NK-92 treated with Interleukin-12 subunit alpha and Interleukin-12 subunit beta, amount 100 ng/mL, for 24 hours (cell line): ENCODE measurements around the gene MED27.
"Not testable (repeated sequence)": the region's sequence is repeated elsewhere in the genome, so short reads cannot be mapped to it uniquely, and the experiment has no call there.

ENCODE experiments used
- DNase-seq: peaks from one replicate; lab custom pipeline; 2025; lab: John Stamatoyannopoulos, UW

The MED27 gene

DNA sequence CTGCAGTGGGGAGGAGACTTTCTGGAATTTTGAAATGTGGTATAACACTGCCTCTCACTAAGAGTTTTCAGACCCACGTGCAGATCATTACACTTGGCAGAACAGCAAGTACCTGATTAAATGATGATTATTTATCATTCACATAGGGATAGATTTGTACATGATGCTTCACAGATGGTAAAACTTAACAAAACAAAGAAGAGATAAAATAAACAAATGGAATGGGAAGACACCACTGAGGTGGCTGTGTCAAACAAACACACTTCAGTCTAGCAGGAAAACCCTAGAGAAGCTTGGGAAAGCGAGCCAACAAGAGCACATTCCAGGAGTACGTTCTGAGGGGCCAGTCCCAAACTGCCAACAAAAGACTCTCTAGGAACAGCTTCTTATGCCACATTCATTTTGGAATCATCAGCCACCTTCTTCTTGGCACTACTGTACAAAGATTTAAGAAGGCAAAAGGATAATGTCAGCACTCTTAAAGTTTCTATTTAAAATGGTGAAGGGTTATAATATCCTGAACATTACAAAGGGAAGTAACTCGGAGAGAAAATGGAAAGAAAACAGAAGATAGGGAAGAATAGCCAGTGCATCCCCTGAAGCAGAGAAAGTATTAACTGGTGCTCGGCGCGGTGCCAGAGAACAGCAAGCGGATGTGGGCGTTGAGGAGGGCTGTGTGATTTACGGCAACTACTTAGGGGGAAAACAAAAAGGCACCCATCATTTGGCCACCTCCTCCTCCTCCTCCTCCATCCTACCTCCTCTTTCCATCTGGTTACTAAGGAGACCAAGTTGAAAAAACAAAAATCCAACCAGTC is 1.6 kb downstream of the MED27 start:
- no peak for DNase-seq

DNA sequence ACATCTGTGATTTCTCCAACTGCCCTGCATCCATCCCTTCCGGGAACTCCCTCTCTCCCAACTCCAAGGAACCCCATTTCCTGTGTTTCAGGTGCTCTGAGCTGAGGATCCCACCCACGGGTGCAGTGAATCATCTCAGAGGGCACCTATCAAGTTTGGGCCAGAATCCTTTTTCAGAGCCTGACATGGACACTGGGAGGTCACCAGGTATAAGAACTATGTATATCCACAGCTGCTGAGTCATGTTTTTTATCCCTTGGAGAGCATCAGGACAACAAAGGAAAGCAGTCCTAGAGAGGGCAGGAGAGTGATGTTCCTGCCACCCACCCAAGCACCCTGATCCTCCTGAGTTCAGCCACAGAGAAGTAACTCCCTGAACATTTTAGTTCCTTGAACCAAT is 3.8 kb downstream of the MED27 start:
- DNase-seq = no peak

DNA sequence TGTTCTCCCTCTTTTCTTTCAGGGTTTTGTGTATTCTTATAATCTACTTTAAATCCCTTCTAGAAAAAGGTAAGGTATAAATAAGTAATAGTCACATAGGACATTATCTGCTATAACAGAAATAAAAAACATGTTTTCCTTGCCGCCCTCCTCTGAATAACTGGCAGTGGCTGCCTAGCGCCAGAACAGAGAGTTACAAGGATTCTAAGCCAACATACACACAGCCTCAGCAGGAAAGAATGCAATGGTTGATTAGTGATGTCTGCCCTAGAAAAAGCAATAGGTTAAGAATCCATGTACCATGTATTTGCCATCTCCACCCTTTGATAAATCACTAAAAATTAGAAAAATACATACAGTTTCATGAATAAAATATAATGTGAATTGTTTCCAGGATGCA is 4.9 kb downstream of the MED27 start:
- no peak for DNase-seq

DNA sequence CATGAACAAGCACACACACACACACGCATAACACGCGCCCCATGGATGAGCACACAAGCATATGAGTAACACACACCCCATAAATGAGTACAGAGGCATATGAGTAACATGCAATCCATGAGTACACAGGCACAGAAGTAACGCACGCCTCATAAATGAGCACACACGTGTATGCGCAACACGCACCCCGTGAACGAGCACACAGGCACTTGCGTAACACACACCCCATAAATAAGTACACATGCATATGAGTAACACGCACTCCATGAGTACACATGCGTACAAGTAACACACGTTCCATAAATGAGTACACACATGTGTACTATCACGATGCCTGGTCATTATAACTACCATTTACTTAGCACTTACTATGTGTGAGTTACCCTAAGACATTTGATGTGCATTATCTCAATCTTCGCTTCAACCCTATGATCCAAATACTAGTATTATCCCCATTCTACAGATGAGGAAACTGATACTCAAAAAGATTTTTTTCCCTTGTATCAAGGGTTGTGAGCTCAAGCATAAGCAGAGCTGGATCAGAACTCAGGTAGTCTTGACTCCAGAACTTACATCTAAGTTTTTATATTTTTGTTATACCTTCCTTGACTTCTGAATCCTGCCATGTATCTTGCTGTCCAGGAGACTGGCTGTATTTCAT is 7.7 kb downstream of the MED27 start:
- no peak for DNase-seq

DNA sequence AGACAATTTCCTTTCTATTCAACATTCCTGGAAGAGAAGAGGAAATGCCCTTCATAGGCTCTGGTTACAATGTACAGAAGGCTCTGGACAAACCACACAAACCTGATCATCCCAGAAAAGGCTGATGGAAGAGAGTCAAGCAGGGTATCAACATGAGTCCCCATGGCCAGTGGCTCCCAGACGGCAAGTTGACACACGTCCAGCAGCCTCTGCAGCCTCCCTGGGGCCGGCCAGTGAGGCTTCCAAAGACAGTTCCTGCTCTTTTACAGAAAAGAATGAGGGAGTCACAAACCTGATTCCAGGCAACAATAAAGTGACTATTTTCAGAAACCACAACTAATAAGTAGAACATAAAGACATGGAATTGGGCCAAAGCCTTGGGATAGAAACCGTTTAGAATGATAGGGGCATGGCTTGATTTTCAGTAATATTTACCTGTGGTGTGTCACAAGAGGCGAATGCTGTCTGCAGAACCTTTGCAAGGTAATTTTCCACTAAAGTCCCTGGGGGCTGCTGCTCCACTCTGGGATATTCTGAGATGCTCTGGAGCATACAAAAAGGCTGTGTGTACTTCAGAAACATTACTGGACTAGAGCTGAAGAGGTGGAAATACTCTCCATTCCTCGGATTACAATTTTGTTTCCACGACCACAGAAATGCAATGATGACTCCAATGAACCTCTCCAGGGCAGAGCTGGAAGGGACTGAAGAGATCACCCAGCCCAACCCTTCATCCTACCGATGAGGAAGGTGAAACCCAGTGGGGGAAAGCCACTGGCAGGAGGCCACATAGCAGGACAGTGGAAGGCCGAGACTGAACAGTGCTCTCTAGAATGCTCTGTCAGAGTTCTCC is 10.4 kb downstream of the MED27 start:
- no peak for DNase-seq

DNA sequence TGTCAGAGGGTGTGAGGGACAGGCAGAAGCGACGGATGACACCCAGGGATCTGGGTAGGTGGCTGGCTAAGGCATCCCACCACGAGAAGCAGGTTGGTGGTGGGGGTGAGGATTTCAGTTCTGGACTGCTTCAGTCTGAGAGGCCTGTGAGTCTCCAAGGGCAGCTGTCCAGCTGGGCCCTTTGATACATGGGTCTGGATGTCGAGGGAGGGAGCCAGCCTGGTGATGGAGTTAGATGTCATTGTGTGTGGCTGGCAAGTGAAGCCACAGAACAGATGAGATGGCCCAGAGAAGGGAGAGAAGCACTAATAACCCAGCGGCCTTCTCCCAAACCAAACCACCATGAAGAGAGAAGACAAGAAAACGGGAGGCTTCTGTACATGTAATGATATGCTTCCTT is 11.1 kb downstream of the MED27 start:
- DNase-seq = no peak

DNA sequence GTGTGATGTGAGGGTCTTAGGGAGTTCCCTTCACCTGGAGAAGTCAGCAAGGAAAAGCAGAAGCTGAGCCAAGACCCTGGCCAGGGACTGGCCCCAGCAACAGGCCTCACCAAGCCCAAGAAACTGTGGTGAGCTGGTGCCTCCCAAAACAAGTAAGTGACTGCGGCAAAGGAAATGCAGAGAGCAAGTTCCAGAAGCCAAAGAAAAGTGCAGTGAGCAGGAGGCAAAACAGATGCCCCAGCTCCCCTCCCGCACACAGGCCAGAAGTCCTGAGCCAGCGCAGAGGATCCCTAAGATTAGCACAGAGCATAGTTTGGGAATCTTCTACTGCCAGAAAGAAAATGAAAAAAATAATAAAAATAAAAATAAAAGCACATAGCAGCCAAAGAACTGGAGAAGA is 13.2 kb downstream of the MED27 start:
- DNase-seq = no peak

DNA sequence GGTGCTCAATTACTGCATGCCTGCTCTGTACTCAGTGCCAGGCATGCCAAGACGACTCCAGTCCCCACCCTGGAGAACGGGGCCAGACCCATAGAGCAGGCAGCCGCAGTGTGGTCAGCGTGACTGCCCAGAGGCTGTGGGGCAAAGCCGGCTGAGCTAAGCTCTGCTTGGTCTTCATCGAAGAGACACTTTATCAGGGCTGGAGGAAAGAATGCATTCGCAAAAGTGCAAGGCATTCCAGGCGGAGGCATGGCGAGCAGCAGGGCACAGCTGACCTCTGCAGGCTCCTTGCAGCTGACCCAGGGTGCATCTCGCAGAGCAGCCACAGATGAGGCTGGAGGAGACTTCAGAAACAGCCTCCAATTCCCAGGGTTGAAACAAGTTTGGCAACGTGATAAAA is 13.6 kb downstream of the MED27 start:
- no peak for DNase-seq

DNA sequence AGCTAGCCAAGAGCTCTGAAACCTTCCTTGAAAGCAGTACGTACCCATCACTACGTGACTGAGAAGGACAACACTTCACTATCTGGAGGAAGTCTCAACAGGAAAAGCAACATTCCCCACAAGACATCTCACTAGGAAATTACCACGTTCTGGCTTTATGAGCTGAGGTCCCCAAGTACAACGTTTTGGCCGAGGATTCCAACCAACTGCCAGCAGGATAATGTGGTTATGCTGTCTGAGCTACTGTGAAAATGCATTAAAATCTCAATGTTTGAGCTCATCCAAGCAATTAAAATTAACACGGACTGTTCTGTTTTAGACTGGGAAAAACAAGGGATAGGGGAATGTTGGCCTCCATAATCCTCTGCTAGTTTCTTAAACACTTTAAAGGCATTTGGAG is 16.4 kb downstream of the MED27 start:
- DNase-seq = no peak

DNA sequence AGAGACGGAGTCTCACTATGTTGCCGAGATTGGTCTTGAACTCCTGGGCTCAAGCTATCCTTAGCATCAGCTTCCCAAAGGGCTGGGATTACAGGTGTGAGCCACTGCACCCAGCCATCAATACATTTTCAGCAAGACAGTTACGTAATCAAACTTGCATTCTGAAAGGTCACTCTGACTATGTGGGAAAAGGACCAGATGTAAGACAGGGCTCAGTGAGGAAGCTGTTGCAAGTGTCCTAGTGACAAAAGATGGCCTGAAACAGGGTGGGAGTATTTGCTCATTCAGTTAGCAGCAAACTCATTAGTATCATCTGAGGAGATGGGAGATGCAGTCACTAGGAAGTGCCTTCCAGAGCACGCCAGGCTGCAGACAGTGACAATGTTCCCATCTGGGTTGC is 16.9 kb downstream of the MED27 start:
- no peak for DNase-seq

DNA sequence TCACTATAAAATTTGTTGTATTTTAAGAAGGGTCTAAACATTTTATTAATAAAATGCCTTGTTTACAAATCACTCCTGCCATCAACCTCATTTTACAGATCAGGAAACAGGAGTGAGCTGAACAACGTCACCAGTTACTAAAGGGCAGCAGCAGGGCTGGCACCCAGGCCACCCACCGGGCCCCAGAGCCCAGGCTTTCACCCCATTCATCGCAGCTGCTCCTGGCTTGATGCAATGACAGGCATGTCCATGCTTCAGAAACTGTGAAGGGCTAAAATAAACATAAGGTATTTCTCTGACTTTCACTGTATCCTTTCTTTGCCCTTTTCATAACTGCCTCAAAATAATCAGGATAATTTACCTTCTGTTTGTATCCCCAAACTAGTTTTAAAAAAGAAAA is 18.1 kb downstream of the MED27 start:
- no peak for DNase-seq

DNA sequence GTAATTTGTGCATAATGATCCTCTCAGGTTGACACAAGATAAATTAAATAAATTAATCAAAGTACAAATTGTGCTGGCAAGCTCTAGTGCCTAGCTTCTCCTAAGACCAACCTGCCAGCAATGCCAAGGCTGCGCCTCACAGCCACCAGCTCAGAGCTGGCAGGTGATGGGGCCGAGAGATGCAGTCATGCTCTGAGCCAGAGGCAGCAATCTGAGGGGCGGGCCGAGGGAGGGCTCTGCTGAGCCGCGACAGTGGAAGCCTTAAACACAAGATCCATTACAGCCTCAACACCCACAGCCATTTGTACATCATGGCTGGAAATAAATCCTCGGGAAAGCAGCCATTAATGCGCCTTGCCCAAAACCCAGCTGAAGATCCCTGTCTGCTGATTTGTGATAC is 20.3 kb downstream of the MED27 start:
- no peak for DNase-seq

DNA sequence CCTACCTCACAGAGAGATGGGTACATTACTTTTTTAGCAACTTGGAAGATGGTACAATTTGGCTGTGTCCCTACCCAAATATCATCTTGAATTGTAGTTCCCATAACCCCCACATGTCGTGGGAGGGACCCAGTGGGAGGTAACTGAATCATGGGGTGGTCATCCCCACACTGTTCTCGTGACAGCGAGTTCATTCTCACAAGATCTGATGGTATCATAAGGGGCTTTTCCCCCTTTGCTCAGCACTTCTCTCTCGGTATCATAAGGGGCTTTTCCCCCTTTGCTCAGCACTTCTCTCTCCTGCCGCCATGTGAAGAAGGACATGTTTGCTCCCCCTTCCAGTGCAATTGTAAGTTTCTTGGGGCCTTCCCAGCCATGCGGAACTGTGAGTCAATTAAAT is 21.4 kb downstream of the MED27 start:
- not testable (repeated sequence) for DNase-seq

DNA sequence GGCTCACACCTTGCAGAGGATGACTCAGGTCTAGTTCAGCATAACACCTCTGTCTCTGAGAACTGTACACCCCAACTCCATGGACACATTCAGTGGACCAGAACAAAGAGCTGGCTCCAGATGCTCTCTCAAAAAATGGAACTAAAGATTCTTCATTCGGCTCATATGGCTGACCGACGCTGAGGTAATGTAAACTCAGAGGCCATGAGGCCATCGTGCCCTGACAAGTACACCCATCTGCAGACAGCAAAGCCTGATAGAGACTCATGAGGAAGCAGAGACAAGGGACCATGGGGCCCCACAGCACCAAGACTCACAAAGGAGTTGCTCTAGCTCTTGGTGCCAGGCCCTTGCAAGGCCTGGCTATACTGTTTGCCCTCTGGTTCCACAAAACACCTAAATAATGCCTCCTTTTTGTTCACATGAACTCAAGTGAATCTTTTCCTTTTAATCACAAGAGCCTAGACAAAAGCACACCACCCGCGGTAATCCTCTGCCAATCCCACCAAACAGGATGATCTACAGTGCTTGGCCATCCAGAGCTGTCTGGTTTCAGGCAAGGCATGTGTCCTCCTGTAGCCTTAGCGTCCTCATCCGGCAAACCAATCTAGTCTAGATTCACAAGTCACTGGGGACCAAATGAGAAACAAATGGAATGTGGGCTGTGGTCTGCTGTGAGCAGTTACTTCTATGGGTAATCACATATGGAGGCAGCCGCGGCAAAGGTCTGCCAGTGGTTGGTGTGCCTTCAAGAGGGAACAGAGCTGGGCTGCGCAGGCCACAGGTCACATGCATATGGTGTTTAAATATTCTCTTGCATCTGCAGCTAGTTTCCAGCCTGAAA is 22.7 kb downstream of the MED27 start:
- DNase-seq = no peak

DNA sequence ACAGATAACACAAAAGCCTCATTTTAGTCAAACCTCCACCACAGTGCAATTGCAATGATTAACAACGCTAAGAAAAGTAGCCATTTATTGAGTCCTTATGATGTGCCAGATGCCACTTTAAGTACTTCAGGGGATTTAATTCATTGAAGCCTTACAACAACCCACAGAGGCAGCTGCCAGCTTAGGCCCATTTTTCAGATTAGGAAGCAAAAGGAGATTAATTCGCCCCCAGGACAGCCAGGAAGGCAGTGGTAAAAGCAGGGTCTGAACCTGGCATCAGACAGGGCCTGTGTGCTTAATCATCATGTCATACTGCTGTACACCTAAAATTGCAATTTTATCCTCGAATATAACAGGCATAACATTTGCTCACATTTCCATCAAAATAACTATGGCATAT is 23.9 kb downstream of the MED27 start:
- no peak for DNase-seq

DNA sequence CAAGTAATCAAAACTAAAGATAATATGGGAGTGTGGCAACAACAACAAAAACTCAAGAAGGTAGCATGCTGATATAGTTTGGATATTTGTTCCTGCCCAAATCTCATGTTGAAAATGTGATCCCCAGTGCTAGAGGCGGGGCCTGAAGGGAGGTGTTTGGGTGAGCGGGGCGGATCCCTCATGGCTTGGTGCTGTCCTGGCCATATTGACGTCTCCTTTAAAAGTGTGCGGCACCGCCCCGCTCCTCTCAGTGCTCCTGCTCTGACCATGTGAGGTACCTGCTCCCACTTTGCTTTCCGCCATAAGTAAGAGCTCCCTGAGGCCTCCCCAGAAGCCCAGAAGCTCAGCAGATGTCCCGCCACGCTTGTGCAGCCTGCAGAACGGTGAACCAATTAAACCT is 25.6 kb downstream of the MED27 start:
- DNase-seq = no peak

DNA sequence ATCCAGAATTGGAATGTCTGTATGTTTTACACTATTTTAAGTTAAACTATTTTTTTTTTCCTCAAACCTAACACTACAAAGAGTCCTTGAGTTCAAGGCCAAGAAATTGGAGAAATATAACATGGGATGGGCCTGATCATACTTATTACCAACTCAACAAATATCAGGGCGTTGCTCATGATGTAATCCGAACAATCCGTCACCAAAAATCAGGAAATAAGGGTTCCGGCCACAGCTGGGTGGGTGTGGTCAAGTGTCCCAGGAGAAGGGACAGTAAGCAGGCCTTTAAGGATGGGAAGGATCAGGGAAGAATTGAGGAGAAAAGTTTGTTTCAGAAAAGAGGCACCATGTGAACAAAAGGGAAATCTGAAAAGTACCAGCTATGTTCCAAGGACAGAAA is 29.8 kb downstream of the MED27 start:
- DNase-seq = no peak

DNA sequence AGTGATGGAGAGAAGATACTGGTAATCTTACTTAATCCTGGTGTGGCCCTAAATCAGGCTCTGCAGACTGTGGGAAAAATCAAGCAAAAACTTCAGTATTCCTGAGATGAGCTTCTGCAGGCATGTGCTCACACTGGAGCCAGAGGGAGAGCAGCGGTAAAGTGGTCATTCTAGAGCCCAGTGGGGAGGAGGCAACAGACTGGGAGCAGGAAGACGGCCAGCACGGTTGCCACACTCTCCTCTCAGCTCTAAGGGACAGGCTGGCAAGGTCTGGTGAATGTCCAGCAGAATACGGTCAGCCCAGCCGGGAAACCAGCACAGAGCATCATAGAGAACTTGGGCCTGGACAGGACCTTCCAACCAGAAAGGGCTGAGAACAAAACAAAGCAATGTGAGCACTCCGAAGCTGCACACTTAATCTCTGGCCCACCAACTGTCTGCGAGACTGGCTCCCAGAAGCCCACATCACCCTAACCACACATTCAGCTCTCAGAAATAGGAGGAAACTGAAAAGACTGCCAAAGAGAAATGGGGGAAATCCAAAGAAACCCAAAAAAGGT is 30.3 kb downstream of the MED27 start:
- no peak for DNase-seq

DNA sequence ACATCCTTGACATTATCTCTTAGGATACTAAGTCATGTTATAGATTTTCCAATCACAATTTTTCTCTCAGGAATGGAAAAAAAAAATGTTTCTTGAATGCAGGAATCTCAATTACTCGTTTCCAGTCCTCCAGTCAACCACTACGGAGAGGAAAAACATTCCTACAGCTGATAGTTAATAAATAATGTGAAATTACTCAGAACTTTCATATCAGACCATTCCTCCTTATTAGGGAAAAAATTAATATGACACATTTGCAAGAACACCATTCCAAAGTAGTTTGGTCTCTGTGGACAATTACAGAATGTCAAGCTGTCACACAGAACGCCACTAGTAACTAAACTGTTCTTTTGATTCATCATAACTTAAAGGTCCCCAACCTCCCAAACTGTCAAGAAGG is 31.5 kb downstream of the MED27 start:
- no peak for DNase-seq

DNA sequence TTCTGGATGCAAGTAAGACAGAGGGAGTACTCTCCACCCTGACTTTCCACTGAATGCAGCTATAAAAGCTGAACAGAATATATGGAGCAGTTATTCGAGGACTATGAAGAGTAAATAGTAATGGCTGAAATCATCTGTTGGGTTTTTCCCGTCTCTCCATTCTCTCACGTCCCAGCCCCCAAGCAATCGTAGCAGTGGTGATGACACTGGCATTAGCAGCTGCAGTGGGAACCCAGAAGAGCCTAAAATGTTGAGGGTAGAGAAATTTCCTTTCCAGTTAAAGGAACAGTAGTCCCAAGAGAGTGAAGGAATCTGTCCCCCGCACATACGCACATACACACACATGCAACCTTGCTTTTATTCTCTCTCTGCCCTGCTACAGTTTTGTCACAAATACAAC is 33.2 kb downstream of the MED27 start:
- no peak for DNase-seq

DNA sequence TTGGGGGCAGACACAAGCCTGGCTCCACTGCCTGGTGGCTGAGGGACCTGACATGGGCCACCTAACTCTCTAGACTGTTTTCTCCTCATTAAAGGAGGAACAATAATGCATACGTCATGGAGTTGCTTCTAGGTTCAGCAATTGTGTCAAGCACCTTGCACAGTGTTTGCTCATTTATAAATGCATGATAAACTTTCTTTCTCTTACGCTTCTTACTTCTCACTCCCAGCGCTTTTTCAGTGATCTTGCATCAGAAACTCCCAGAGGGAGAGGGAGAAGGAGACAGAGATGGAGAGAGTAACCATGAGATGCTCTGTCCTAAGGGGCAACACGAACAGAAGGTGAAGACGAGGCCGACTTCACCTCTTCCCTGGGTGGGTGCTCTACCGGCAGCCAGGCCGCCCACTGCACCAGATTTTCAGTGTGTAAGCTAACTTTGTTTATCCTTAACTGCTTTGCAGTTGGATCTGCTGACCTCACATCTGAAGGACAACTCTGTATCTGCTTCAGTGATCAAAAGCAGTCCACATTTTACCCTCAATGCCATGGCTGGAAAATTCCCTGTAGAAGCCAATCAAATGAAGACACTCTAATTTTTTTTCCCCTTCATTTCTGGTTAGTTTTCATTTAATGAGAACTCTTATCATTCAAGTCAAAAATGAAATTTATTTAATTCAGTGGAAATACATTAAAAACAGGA is 35.3 kb downstream of the MED27 start:
- DNase-seq = no peak
